WTC11 (cell line): ENCODE data around the gene FTSJ3.
"Not testable (repeated sequence)": the region's sequence is repeated elsewhere in the genome, so short reads cannot be mapped to it uniquely, and the experiment has no call there.

Experiments
- ATF2 ChIP-seq: sonication (generic); formaldehyde crosslinking; IDR thresholded peaks from 2 replicates; pipeline ENCODE4 v1.8.1; 2022; ENCODE audit warnings: low read depth, missing genetic modification reagents, borderline replicate concordance
- CTCF ChIP-seq: fragments of 200-600 bp; IDR thresholded peaks from 2 replicates; pipeline ENCODE4 v1.8.0; 2022; ENCODE audit warnings: antibody characterized with exemption

GRCh38 chr17:63856425-63856824 is 29.0 kb upstream of the FTSJ3 start:
- not testable (repeated sequence) for TF ChIP-seq ATF2 (CRISPR knock-in tag); CTCF
